Fibroblast of villous mesenchyme (primary cell): ENCODE results near the gene ADAMTS16. TPM values are rescaled to one million over a fixed set of nuclear protein-coding genes. Genes with fewer than 3 reads are reported as not detected.

Experiments
- DNase-seq: peaks from one replicate; pipeline ENCODE4 v3.0.0-alpha.2; 2010; ENCODE audit warnings: low read depth
- H3K4me3 ChIP-seq: 2 replicates; pipeline ENCODE4 v1.5.1; 2011; ENCODE audit warnings: low read depth, mild to moderate bottlenecking, low read length
- total RNA-seq: library from RNA; depleted of rRNA; stranded (reverse); fragments of >200 nt; gene quantifications from 2 replicates; pipeline ENCODE4 v1.2.3, GENCODE V29; 2012
- TF ChIP-seq, protein P1 (sequence below): IDR thresholded peaks from 2 replicates; pipeline ENCODE4 v1.5.1; 2012; ENCODE audit warnings: low read depth, mild to moderate bottlenecking, low read length; ENCODE audit not compliant: insufficient read depth

Gene ADAMTS16
- total RNA-seq, 1 donor, result under 0.01 TPM

DNA sequence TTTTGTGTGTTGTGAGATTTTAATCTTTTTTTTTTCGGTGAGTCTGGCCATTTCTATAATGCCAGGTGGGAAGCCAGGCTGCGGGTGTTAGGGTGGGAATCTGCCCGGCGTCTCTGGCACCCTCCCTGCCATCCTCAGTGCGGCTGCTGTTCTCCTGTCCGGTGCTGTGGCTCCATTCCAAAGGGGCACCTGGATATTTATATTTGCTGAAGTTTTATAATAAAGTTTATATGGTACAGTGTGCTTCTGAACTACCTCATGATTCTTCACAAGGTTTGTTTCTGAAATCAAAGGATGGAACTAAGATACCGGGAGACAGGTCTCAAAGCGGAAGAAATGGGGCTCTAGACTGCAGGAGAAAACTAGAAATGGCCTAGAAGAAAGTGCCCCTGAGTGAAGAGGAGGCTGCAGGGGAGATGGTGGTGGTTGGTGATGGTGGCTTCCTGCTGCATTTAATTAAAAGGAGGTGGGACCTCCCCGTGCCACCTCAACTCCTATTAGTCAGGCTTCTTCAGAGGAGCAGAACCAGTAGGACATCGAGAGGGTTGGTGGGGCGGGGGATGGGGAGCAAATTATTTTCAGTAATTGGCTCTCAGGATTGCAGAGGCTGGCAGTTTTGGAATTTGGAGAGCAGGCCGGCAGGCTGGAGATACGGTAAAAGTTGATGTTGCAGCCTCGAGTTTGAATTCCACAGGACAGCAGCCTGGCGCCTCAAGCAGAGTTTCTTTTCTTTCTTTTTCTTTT lies 180.1 kb downstream of the ADAMTS16 start:
- DNase-seq, result no peak
- TF ChIP-seq, protein P1, sequence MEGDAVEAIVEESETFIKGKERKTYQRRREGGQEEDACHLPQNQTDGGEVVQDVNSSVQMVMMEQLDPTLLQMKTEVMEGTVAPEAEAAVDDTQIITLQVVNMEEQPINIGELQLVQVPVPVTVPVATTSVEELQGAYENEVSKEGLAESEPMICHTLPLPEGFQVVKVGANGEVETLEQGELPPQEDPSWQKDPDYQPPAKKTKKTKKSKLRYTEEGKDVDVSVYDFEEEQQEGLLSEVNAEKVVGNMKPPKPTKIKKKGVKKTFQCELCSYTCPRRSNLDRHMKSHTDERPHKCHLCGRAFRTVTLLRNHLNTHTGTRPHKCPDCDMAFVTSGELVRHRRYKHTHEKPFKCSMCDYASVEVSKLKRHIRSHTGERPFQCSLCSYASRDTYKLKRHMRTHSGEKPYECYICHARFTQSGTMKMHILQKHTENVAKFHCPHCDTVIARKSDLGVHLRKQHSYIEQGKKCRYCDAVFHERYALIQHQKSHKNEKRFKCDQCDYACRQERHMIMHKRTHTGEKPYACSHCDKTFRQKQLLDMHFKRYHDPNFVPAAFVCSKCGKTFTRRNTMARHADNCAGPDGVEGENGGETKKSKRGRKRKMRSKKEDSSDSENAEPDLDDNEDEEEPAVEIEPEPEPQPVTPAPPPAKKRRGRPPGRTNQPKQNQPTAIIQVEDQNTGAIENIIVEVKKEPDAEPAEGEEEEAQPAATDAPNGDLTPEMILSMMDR, result no peak
- H3K4me3 ChIP-seq, result no peak overlapping the region

DNA sequence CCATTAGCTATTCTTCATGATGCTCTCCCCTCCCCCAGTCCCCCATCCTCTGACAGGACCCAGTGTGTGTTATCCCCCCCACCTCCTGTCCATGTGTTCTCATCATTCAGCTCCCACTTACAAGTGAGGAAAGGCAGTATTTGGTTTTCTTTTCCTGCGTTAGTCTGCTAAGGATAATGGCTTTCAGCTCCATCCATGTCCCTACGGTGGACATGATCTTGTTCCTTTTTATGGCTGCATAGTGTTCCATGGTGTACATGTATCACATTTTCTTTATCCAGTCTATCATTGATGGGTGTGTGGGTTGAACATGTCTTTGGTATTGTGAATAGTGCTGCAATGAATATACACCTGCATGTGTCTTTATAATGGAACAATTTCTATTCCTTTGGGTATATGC lies 181.0 kb downstream of the ADAMTS16 start:
- TF ChIP-seq, protein P1, result no peak

DNA sequence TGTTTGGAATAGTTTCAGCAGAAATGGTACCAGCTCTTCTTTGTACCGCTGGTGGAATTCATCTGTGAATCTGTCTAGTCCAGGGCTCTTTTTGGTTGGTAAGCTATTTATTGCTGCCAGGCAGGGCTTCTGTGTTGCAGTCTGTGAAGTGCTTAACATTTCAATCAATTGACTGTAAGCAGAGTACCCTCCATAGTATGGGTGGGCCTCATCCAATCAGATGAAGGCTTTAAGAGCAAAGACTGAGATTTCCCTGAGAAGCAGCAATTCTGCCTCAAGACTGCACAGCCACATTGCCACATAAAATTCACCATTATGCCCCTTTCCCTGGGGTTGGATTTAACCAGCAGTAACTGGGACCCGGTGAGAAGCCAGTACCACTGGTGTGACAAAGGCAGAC lies 183.4 kb downstream of the ADAMTS16 start:
- no peak overlapping the region for H3K4me3 ChIP-seq
- TF ChIP-seq, protein P1, result no peak
- DNase-seq, result no peak

More for the DNA sequence above, 181.0 kb downstream of the ADAMTS16 start:
- H3K4me3 ChIP-seq, result no peak overlapping the region
- no peak for DNase-seq

DNA sequence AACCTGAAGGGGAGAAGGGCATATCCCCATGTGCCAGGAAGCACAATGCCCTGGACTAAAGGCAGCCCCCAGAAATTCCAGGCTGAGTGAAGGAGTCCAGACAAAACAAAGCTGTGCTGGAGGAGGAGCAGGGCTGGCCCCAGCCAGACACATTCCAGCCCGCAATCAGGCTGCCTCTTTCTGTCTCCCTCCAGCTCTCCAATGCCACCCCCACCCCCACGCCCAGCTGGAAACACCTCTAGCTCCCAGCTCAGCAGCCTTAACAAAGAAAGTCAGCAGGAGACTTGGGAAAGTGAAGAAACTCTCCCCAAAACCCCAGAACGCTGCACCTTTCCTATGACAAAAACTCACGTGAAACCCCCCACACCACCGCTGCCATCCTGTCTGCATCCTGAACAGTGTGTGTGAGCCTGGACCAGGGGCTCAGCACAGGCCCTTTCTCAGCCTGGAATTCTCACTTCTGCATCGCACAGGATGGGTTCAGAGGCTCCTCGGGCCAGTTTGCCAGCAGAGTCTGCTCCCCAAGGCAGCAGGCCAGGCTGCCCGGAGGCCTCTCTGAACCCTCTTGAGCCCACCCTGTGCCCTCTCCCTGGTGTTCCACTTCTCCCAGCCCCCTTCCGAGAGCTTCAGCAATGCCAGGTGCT lies 186.1 kb downstream of the ADAMTS16 start:
- H3K4me3 ChIP-seq, result no peak overlapping the region
- TF ChIP-seq, protein P1, result no peak
- DNase-seq, result no peak

DNA sequence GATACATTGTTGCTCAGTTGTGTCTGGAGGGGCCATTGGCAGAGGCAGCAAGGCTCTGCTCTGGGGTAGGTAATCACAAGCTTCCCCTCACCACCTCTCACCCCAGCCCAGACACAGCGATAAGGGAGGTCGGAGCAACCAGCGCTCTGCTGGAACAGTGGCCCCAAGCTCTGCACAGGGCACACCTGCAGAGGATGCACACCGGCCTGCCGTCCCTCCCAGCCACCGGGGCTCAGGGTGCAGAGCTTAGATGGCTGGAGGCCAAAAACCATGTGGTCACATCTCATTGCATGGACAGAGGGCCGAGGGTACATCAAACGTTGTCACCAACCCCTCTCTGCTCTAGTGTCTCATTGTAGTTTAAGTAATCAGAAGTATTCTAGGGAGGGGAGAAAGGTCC lies 187.0 kb downstream of the ADAMTS16 start:
- TF ChIP-seq, protein P1, result no peak
- DNase-seq, result no peak
- H3K4me3 ChIP-seq, result no peak overlapping the region

DNA sequence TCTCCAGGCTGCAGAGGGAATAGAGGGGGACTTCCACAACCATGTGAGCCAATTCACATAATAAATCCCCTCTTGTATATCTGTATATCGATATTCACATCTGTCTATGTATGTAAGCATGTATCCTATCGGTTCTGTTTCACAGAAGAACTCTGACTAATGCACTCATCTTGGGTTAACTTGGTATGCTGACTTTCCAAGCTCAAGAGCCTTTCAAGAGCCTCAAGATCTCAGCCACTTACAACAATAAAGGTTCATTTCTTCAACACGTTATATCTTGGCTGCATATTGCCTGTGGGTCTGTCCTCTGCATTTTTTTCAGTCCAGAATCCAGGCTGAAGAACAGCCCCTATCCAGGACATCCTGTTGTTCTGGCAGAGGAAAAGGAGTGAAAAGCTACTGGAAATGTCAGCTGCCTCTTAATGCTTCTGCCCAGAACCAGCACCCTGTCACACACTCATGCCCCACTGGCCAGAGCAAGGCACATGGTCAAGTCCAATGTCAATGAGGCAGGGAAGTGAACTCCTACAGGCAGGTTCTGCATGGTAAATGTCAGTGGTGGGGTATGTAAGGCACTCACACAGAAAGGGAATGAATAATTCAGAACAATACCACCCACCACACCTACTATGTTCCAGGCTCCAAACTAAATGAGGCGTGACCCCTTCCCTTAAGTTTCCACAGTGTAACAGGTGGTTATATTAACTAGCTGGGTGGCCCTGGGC lies 190.8 kb downstream of the ADAMTS16 start:
- TF ChIP-seq, protein P1, result no peak
- H3K4me3 ChIP-seq, result no peak overlapping the region
- no peak for DNase-seq
